HG02981 (cell line): ENCODE results near the gene APCDD1.
"Not testable (repeated sequence)": the region's sequence is repeated elsewhere in the genome, so short reads cannot be mapped to it uniquely, and the experiment has no call there.

Experiments
- ATAC-seq: cut with Tn5 transposase; IDR thresholded peaks from one replicate; pipeline ENCODE4 v1.9.1; 2021; ENCODE audit warnings: mild to moderate bottlenecking, moderate library complexity; ENCODE audit not compliant: unreplicated experiment

Gene APCDD1

GRCh38 chr18:10461989-10462388, 7.6 kb downstream of the APCDD1 start:
- no peak for ATAC-seq

DNA sequence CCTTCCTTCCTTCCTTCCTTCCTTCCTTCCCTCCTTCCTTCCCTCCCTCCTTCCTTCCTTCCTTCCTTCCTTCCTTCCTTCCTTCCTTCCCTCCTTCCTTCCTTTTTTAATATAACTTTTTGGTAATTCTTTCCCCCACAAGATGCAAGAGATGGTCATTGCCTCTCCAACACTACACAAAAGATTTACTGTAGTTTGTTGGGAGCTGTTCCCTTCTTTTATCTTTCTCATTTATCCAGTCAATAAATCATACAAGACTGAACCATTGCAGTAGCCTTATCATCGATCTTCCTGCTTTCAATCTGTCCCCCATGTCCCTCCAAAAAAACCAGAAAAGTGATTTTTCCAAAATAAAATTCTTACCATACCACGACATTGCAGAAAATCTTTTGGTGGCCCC, 8.2 kb downstream of the APCDD1 start:
- ATAC-seq = no peak

GRCh38 chr18:10463096-10463495, 8.7 kb downstream of the APCDD1 start:
- ATAC-seq = no peak

GRCh38 chr18:10463741-10464140, 9.3 kb downstream of the APCDD1 start:
- no peak for ATAC-seq

- ATAC-seq = not testable (repeated sequence)
Observed at GRCh38 chr18:10464161-10464648, 9.8 kb downstream of the APCDD1 start.

DNA sequence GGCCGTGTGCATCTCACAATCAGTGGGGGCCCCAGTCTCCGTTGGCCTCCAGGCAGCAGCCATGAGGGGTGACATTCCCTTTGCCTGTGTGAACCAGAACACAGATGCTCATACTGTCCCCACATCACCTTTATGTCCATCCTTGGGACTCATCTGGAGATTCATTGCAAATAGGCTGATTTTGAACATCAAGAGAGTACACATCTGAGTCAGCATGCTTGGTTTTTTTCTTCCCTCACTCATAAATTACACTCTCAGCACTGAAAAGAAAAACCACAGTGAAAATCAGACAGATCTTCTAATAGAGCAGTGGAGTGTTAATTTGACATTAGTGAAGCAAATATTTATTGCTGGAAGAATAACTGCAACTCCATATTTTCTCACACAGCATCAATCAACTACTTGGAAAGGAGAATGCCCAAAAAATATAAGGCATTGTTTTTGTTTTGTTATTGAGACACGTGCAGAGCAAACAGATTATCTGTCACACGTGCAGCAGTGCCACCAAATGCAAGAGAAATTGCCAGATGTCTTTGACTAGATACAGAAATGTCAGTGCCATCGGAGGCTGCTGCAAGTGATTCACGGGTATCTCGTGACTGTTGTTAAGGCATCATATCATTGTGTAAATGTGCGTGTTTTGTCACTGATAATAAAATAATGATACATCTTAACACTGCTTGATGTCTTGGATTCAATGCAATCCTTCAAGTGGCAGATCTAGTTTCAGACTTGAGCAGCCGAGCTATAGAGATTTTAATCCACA, 10.9 kb downstream of the APCDD1 start:
- no peak for ATAC-seq

DNA sequence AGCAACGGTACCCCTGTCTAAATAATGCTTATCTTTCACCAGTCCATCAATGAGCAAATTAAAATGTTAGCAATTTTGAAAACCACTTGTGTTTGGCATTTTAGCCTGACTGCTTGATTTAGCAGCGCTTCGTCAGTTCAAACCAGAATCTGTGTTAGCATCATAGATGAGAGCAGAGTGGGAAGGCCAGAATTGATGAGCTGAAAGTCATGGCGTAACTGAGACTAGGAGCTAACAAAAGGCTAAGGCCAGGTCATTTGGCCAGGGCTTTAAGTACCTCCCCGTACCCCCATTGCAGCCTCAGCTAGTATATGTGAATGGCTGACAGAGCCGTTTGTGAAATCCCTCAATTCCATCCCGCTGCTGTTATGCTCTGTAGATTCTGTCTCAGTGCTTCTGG, 16.0 kb downstream of the APCDD1 start:
- ATAC-seq = no peak

DNA sequence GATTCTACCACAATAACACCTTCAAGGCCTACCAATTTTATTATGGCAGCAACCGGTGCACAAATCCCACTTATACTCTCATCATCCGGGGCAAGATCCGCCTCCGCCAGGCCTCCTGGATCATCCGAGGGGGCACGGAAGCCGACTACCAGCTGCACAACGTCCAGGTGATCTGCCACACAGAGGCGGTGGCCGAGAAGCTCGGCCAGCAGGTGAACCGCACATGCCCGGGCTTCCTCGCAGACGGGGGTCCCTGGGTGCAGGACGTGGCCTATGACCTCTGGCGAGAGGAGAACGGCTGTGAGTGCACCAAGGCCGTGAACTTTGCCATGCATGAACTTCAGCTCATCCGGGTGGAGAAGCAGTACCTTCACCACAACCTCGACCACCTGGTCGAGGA, 17.1 kb downstream of the APCDD1 start:
- no peak for ATAC-seq

DNA sequence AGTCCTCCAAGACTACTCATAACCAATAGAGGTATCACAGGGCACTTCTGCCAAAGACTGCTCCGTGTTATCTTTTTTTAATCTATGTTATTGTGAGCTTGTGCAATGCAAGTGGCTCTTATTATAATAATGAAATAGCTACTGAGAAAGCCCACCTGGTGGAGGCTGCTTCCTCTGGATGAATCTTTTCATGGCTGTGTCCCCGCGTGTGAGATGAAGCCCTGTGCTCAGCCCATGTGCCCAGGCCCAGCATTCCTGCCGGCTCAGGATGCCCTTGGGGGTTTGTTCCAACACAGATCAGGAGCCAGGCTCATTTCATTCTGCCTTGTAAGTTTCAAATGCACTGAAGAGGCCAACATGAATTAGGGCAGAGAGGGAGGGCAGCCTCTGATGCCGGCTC, 18.7 kb downstream of the APCDD1 start:
- ATAC-seq = no peak

GRCh38 chr18:10474309-10474708, 19.9 kb downstream of the APCDD1 start:
- ATAC-seq = no peak

GRCh38 chr18:10475276-10475653, 20.8 kb downstream of the APCDD1 start:
- no peak for ATAC-seq

GRCh38 chr18:10475654-10476291, 21.3 kb downstream of the APCDD1 start:
- no peak for ATAC-seq

- ATAC-seq = no peak
Observed at GRCh38 chr18:10476338-10476791, 21.9 kb downstream of the APCDD1 start.

- no peak for ATAC-seq
Observed at GRCh38 chr18:10477121-10477862, 22.9 kb downstream of the APCDD1 start.

DNA sequence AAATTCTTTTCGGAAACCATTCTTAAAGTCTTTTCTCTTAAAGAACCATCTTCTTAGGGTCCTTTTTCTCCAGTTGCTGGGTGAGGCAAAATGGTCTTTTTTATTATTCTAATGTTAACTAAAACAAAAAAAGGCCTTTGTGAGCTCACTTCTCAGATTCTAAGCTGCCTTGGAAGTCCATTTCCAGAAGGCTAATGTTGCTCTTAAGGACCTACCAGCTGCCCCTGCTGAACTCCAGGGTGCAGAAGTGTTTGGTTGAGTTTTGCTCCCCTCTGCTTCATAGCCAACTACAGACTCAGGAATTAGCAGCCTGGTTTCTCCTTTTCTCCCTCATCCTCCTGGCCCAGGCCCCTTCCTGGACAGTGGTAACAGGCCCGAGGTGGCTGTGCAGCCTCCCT, 23.4 kb downstream of the APCDD1 start:
- no peak for ATAC-seq

DNA sequence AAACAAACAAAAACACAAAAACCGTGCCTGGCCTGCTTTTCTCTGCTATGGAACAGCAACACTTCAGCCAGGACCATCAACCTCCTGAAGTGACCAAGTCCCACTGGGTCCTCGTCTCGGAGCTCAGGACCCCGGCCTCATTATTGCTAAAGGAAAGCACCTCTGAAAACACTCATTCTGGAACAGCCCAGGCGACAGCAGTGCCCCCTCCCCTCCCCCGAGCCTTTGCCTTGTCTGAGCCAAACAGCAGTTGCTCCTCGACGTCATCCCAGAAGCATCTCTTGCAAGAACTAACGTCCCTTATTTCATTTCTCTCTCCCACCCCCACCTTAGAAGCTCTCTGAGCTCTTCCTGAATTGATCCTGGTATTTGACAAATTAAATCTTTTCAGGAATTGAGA, 27.4 kb downstream of the APCDD1 start:
- ATAC-seq = no peak

- peak; percentile 2 for ATAC-seq
Observed at GRCh38 chr18:10482363-10482984, 28.0 kb downstream of the APCDD1 start.

GRCh38 chr18:10482985-10483949, 28.8 kb downstream of the APCDD1 start:
- ATAC-seq = peak; percentile 71

DNA sequence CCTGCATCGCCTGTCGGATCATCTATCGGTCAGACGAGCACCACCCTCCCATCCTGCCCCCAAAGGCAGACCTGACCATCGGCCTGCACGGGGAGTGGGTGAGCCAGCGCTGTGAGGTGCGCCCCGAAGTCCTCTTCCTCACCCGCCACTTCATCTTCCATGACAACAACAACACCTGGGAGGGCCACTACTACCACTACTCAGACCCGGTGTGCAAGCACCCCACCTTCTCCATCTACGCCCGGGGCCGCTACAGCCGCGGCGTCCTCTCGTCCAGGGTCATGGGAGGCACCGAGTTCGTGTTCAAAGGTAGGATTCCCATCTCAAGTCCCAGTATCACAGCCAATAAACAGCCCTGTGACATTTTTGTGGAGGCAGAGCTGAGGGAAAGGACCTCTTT, 31.0 kb downstream of the APCDD1 start:
- ATAC-seq = no peak

- no peak for ATAC-seq
Observed at GRCh38 chr18:10486362-10486761, 31.9 kb downstream of the APCDD1 start.
